HepG2 (cell line): ENCODE results near the gene PRKCG. TPM values are rescaled to one million over a fixed set of nuclear protein-coding genes. Genes with fewer than 3 reads are reported as not detected.

Source experiments
- BCLAF1 ChIP-seq: fragments of 450-650 bp; IDR thresholded peaks from 2 replicates; pipeline ENCODE4 v1.6.1; 2017; ENCODE audit warnings: mild to moderate bottlenecking
- HNF1B ChIP-seq: sonication (generic); formaldehyde crosslinking; IDR thresholded peaks from 2 replicates; pipeline ENCODE4 v1.5.1; 2020; ENCODE audit warnings: mild to moderate bottlenecking, moderate library complexity, missing genetic modification reagents
- HOXA7 ChIP-seq: sonication (generic); formaldehyde crosslinking; IDR thresholded peaks from 2 replicates; pipeline ENCODE4 v1.8.1; 2022; ENCODE audit warnings: mild to moderate bottlenecking, missing genetic modification reagents, moderate library complexity
- MED1 ChIP-seq: sonication (generic); formaldehyde crosslinking; IDR thresholded peaks from 2 replicates; pipeline ENCODE4 v1.4.0; 2020; ENCODE audit warnings: missing genetic modification reagents
- NFRKB ChIP-seq: fragments of 450-650 bp; IDR thresholded peaks from 2 replicates; pipeline ENCODE4 v1.6.1; 2017
- PHF21A ChIP-seq: sonication (generic); formaldehyde crosslinking; IDR thresholded peaks from 2 replicates; pipeline ENCODE4 v1.5.0; 2020; ENCODE audit warnings: mild to moderate bottlenecking, missing genetic modification reagents
- SP140L ChIP-seq: sonication (generic); formaldehyde crosslinking; IDR thresholded peaks from 2 replicates; pipeline ENCODE4 v1.4.0; 2020; ENCODE audit warnings: missing genetic modification reagents, borderline replicate concordance
- THYN1 ChIP-seq: sonication (generic); formaldehyde crosslinking; IDR thresholded peaks from 2 replicates; pipeline ENCODE4 v1.8.1; 2023; ENCODE audit warnings: low read depth, mild to moderate bottlenecking, moderate library complexity, missing genetic modification reagents, borderline replicate concordance
- TIGD3 ChIP-seq: sonication (generic); formaldehyde crosslinking; IDR thresholded peaks from 2 replicates; pipeline ENCODE4 v1.5.1; 2020; ENCODE audit warnings: mild to moderate bottlenecking, missing genetic modification reagents, borderline replicate concordance
- ZBED4 ChIP-seq: sonication (generic); formaldehyde crosslinking; IDR thresholded peaks from 2 replicates; pipeline ENCODE4 v1.4.0; 2020; ENCODE audit warnings: missing genetic modification reagents, borderline replicate concordance
- ZBTB3 ChIP-seq: sonication (generic); formaldehyde crosslinking; IDR thresholded peaks from 2 replicates; pipeline ENCODE4 v1.4.0; 2020; ENCODE audit warnings: low read depth, mild to moderate bottlenecking, moderate library complexity, missing genetic modification reagents, borderline replicate concordance
- ZKSCAN1 ChIP-seq: fragments of 150-350 bp; IDR thresholded peaks from 2 replicates; pipeline ENCODE4 v1.6.1; 2014; ENCODE audit warnings: low read length
- ZNF33B ChIP-seq: sonication (generic); formaldehyde crosslinking; IDR thresholded peaks from 2 replicates; pipeline ENCODE4 v1.5.1; 2020; ENCODE audit warnings: mild to moderate bottlenecking, missing genetic modification reagents
- ZNF547 ChIP-seq: sonication (generic); formaldehyde crosslinking; IDR thresholded peaks from 2 replicates; pipeline ENCODE4 v1.5.1; 2020; ENCODE audit warnings: mild to moderate bottlenecking, missing genetic modification reagents
- ZNF746 ChIP-seq: sonication (generic); formaldehyde crosslinking; IDR thresholded peaks from 2 replicates; pipeline ENCODE4 v1.8.0; 2022; ENCODE audit warnings: mild to moderate bottlenecking, missing genetic modification reagents
- ZNF761 ChIP-seq: sonication (generic); formaldehyde crosslinking; conservative IDR thresholded peaks from 2 replicates; pipeline ENCODE4 v1.4.0; 2020; ENCODE audit warnings: mild to moderate bottlenecking, missing genetic modification reagents
- ZNF841 ChIP-seq: sonication (generic); formaldehyde crosslinking; IDR thresholded peaks from 2 replicates; pipeline ENCODE4 v1.8.1; 2023; ENCODE audit warnings: missing genetic modification reagents, borderline replicate concordance
- ZSCAN12 ChIP-seq: sonication (generic); formaldehyde crosslinking; IDR thresholded peaks from 2 replicates; pipeline ENCODE4 v1.9.0; 2021; ENCODE audit warnings: mild to moderate bottlenecking, missing genetic modification reagents
- polyA plus RNA-seq, 8 experiments: library from polyadenylated mRNA; depleted of rRNA in 3 of 8; stranded (reverse) in 7 of 8; unstranded in 1 of 8; fragments of >200 nt; fragmentation: Illumina TruSeq in 4 of 8; extraction: Trizol in 4 of 8; gene quantifications; 2 replicates each; pipeline versions ENCODE4 v1.2.1 to v1.2.3, GENCODE V29; 2011 to 2016; ENCODE audit warnings: low read depth in 4 of 8, missing spikeins in 1 of 8, mixed read lengths in 1 of 8; ENCODE audit not compliant: insufficient read depth in 1 of 8
- total RNA-seq, 5 experiments: library from RNA; depleted of rRNA; stranded (reverse); fragments of >200 nt; fragmentation: Illumina TruSeq; extraction: Trizol; gene quantifications; 2 replicates each; pipeline ENCODE4 v1.2.3, GENCODE V29; 2016; ENCODE audit warnings: low read depth in 1 of 5

Gene PRKCG
- total and polyA plus RNA-seq, 2 of the 13 experiments (the other 11 are each of a cell fraction or from before 2014, with no cell fraction given): 0.02 to 0.03 TPM

GRCh38 chr19:53879140-53880081 lies 2.6 kb upstream of the PRKCG start (continued):
- TF ChIP-seq ZNF746 (CRISPR knock-in tag) (no peak), ZBTB3 (no peak), ZBED4 (CRISPR knock-in tag) (no peak), ZKSCAN1 (no peak), HNF1B (peak; percentile 72), ZNF841 (CRISPR knock-in tag) (no peak), TIGD3 (no peak), BCLAF1 (no peak), MED1 (CRISPR knock-in tag) (0 out of 2 replicates have a peak, but pooled peaks have one; percentile 15), ZNF33B (CRISPR knock-in tag) (0 out of 2 replicates have a peak, but pooled peaks have one; percentile 19), PHF21A (CRISPR knock-in tag) (no peak), ZSCAN12 (no peak), THYN1 (no peak), ZNF547 (CRISPR knock-in tag) (peak; percentile 78; the same call in 1 of the 2 replicates), SP140L (CRISPR knock-in tag) (no peak), NFRKB (no peak), HOXA7 (CRISPR knock-in tag) (no peak), ZNF761 (CRISPR knock-in tag) (no peak)
